Heart right ventricle (tissue), 16 donors: ENCODE measurements around the gene AANAT. TPM values are rescaled to one million over a fixed set of nuclear protein-coding genes. Genes with fewer than 3 reads are reported as not detected.

Source experiments
- ATAC-seq, 8 donors: fragments of 200-7000 bp; cut with Tn5 transposase; one replicate each; pipeline ENCODE4 v1.9.1; 2020; ENCODE audit warnings: mild to moderate bottlenecking in 8 of 8, moderate library complexity in 8 of 8, moderate number of reproducible peaks in 1 of 8
- DNase-seq, 2 donors: peaks; one replicate each; pipeline ENCODE4 v3.0.0-alpha.2; 2020
- H3K27ac ChIP-seq, 10 donors: fragments of 200-600 bp; sonication (generic) in 2 of 10; one replicate each; pipeline versions ENCODE4 v1.5.0 to v1.8.0; 2020 to 2022; ENCODE audit warnings: mild to moderate bottlenecking in 3 of 10
- H3K27me3 ChIP-seq, 7 donors: fragments of 200-600 bp; one replicate each; pipeline ENCODE4 v1.8.0; 2021 to 2022; ENCODE audit warnings: mild to moderate bottlenecking in 2 of 7
- H3K36me3 ChIP-seq, 9 donors: fragments of 200-600 bp; sonication (generic) in 1 of 9; one replicate each; pipeline versions ENCODE4 v1.5.0 to v1.8.0; 2020 to 2022; ENCODE audit warnings: mild to moderate bottlenecking in 2 of 9
- H3K4me1 ChIP-seq, 9 donors: fragments of 200-600 bp; sonication (generic) in 1 of 9; one replicate each; pipeline versions ENCODE4 v1.5.0 to v1.8.0; 2020 to 2022; ENCODE audit warnings: mild to moderate bottlenecking in 4 of 9
- H3K4me3 ChIP-seq, 10 donors: fragments of 200-600 bp; sonication (generic) in 2 of 10; one replicate each; pipeline versions ENCODE4 v1.5.0 to v1.8.0; 2020 to 2022; ENCODE audit warnings: mild to moderate bottlenecking in 7 of 10, moderate library complexity in 2 of 10
- H3K9me3 ChIP-seq, 11 donors: fragments of 200-600 bp in 10 of 11; sonication (generic) in 2 of 11; one replicate each; pipeline versions ENCODE4 v1.5.0 to v1.8.0; 2013 to 2022; ENCODE audit warnings: mild to moderate bottlenecking in 2 of 11, control low read depth in 1 of 11, moderate library complexity in 1 of 11
- CTCF ChIP-seq, 9 donors: fragments of 200-600 bp; sonication (generic) in 2 of 9; IDR thresholded peaks; one replicate each; pipeline versions ENCODE4 v1.5.0 to v1.8.0; 2021 to 2022; ENCODE audit warnings: antibody characterized with exemption in 9 of 9, mild to moderate bottlenecking in 5 of 9, moderate library complexity in 1 of 9
- WGBS, 2 donors: extraction: QIAGEN DNeasy Blood & Tissue Kit; methylation state at CpG; one replicate each; pipeline ENCODE4 v1.1.7; 2013; ENCODE audit warnings: inconsistent platforms in 1 of 2; 5-methylcytosine and 5-hydroxymethylcytosine counted together
- intact Hi-C, 10 donors: fragments of 100-400 bp; cut with DNase I; formaldehyde crosslinking; loops; one replicate each; pipeline versions ENCODE4 v1.11.1 to v1.14.2; 2022
- polyA plus RNA-seq, 2 donors: library from polyadenylated mRNA; stranded (reverse); fragments of 200-250 nt; gene quantifications; one replicate each; pipeline ENCODE4 v1.2.3, GENCODE V29; 2013
- total RNA-seq, 10 donors: library from RNA; stranded (reverse); fragmentation: NEBNext Ultra II Directional in 3 of 10; extraction: Animal tissue kit (Norgen Biotek cat#: 25700) in 3 of 10; gene quantifications; one replicate each; pipeline versions ENCODE4 v1.2.1 to v1.2.4, GENCODE V29; 2021 to 2023
- donor health status: Arrhythmogenic right ventricular cardiomyopathy.
- donor health status: ischemic (EF 13 %, LVEDD 7.1; RV severe dilation, severe dysfunction).
- donor health status: healthy with polysubstance abuse.
- donor health status: DM: no; HTN: yes; CAD: no.
- donor health status: DM: no; HTN: no; CAD: no.
- donor health status: ischemic (EF 25% LVEDD 6.9; RV normal size, moderate dysfunction).
- donor health status: ischemic (EF 25% LVEDD 5.7; RV mildly dilated, moderate dysfunction).
- donor health status: healthy.
- donor health status: DM: yes; HTN: yes; CAD: no.
- donor health status: Ischemic cardiomyopathy.
- donor health status: ischemic (EF 35%, LVEDD 5.7; RV mildly dilated, moderate dysfunction).
- donor health status: nonischemic (EF 11% LVEDD 7.7; RV severe dilation, severe dysfunction).
- donor health status: DM: yes; HTN: yes; CAD: no.
- donor health status: PGD.
- donor health status: ischemic (EF 29% LVEDD 5.4; RV normal size, mild dysfunction).
- donor health status: nonischemic (EF 23%, LVEDD 6.1; RV moderate dilation, normal function).

The AANAT gene
- total and polyA plus RNA-seq, 12 donors = 0.73 to 0.98 TPM; not detected in 10

GRCh38 chr17:76466775-76467130 is 650 bp upstream of the AANAT start:
- DNase-seq = no peak
- H3K36me3 ChIP-seq = peaks cover 0 to 21% (median 0%) of the 10 kb centered on the region in 9 donors
- no peak overlapping the region for H3K4me3 ChIP-seq
- peaks cover 0 to 18% (median 7%) of the 10 kb centered on the region in 9 donors for H3K4me1 ChIP-seq
- H3K9me3 ChIP-seq = no peaks in the 10 kb centered on the region
- no peak for ATAC-seq
- no peak overlapping the region for H3K27ac ChIP-seq
- WGBS, 2 donors = 93% methylated on average over 6 of the region's 6 CpGs
- TF ChIP-seq CTCF (IDR thresholded peaks at IDR 0.05) = no peak
- intact Hi-C loops = loop anchor here (1.0 to 2.0 kb wide), 3 partner anchors 38 to 40 kb away; no protein-coding TSS in a partner anchor
- H3K27me3 ChIP-seq = no peaks in the 10 kb centered on the region

GRCh38 chr17:76467809-76468633 is 618 bp downstream of the AANAT start:
- DNase-seq = no peak
- H3K9me3 ChIP-seq = no peaks in the 10 kb centered on the region
- no peak for ATAC-seq
- no peak overlapping the region for H3K27ac ChIP-seq
- 86 to 88% methylated on average over 8 of the region's 8 CpGs for WGBS, 2 donors
- intact Hi-C loops = loop anchor here in 4 of 10 donors (2.0 kb wide), 2 partner anchors 37 to 39 kb away; no protein-coding TSS in a partner anchor
- TF ChIP-seq CTCF (IDR thresholded peaks at IDR 0.05) = no peak
- peaks cover 0 to 33% (median 0%) of the 10 kb centered on the region in 9 donors for H3K36me3 ChIP-seq
- H3K4me1 ChIP-seq = peaks cover 0 to 18% (median 7%) of the 10 kb centered on the region in 9 donors
- no peak overlapping the region for H3K4me3 ChIP-seq
- no peaks in the 10 kb centered on the region for H3K27me3 ChIP-seq

- Histone ChIP-seq H3K9me3 (no peaks in the 10 kb centered on the region), H3K4me3 (no peak overlapping the region), H3K36me3 (peaks cover 0 to 39% (median 0%) of the 10 kb centered on the region in 9 donors), H3K27ac (no peak overlapping the region), H3K27me3 (no peaks in the 10 kb centered on the region), H3K4me1 (peaks cover 0 to 18% (median 7%) of the 10 kb centered on the region in 9 donors)
- WGBS, 2 donors = 90 to 92% methylated on average over 14 of the region's 14 CpGs
- no peak for DNase-seq
- no peak for TF ChIP-seq CTCF (IDR thresholded peaks at IDR 0.05)
- intact Hi-C loops = no loop called here
- no peak for ATAC-seq
Observed at GRCh38 chr17:76468634-76469010, 1.2 kb downstream of the AANAT start.

- no peak overlapping the region for H3K27ac ChIP-seq
- no peaks in the 10 kb centered on the region for H3K9me3 ChIP-seq
- ATAC-seq (no peak), DNase-seq (no peak)
- 93 to 95% methylated on average over 38 of the region's 38 CpGs for WGBS, 2 donors
- no peak for TF ChIP-seq CTCF (IDR thresholded peaks at IDR 0.05)
- intact Hi-C loops = no loop called here
- H3K4me1 ChIP-seq = peaks cover 0 to 18% (median 7%) of the 10 kb centered on the region in 9 donors
- H3K4me3 ChIP-seq = no peak overlapping the region
- H3K27me3 ChIP-seq = no peaks in the 10 kb centered on the region
- H3K36me3 ChIP-seq = peaks cover 0 to 46% (median 0%) of the 10 kb centered on the region in 9 donors
Observed at GRCh38 chr17:76469076-76469990, 1.9 kb downstream of the AANAT start.
